NCI-H345 treated with DMSO at 0.1 percent for 48 hours (cell line): ENCODE data around the gene DPY19L2.
"Not testable (repeated sequence)": the region's sequence is repeated elsewhere in the genome, so short reads cannot be mapped to it uniquely, and the experiment has no call there.

Experiments
- DNase-seq: peaks from one replicate; lab custom pipeline; 2025; ENCODE audit not compliant: unreplicated experiment; lab: John Stamatoyannopoulos, UW

DPY19L2 gene

GRCh38 chr12:63668800-63669365 is 590 bp upstream of the DPY19L2 start:
- not testable (repeated sequence) for DNase-seq

- not testable (repeated sequence) for DNase-seq
These were observed 5.3 kb downstream of the DPY19L2 start for GRCh38 chr12:63663005-63663404.

- not testable (repeated sequence) for DNase-seq
These were observed 9.8 kb downstream of the DPY19L2 start for GRCh38 chr12:63658501-63658900.

GRCh38 chr12:63656407-63656806 is 11.9 kb downstream of the DPY19L2 start:
- DNase-seq: not testable (repeated sequence)

GRCh38 chr12:63655543-63656257 is 12.6 kb downstream of the DPY19L2 start:
- DNase-seq: not testable (repeated sequence)

GRCh38 chr12:63654481-63654880 is 13.8 kb downstream of the DPY19L2 start:
- DNase-seq: not testable (repeated sequence)

- not testable (repeated sequence) for DNase-seq
These were observed 18.8 kb downstream of the DPY19L2 start for GRCh38 chr12:63649517-63649916.

- DNase-seq: not testable (repeated sequence)
These were observed 24.7 kb downstream of the DPY19L2 start for GRCh38 chr12:63643381-63644140.

GRCh38 chr12:63624258-63624657 is 44.0 kb downstream of the DPY19L2 start:
- DNase-seq: not testable (repeated sequence)

- not testable (repeated sequence) for DNase-seq
These were observed 52.7 kb downstream of the DPY19L2 start for GRCh38 chr12:63615544-63615943.

- not testable (repeated sequence) for DNase-seq
These were observed 57.0 kb downstream of the DPY19L2 start for GRCh38 chr12:63611285-63611684.

GRCh38 chr12:63609281-63609680 is 59.0 kb downstream of the DPY19L2 start:
- DNase-seq: not testable (repeated sequence)

GRCh38 chr12:63604985-63605384 is 63.3 kb downstream of the DPY19L2 start:
- not testable (repeated sequence) for DNase-seq

- not testable (repeated sequence) for DNase-seq
These were observed 73.5 kb downstream of the DPY19L2 start for GRCh38 chr12:63594828-63595227.

GRCh38 chr12:63584426-63584825 is 83.9 kb downstream of the DPY19L2 start:
- DNase-seq: not testable (repeated sequence)

- not testable (repeated sequence) for DNase-seq
These were observed 85.0 kb downstream of the DPY19L2 start for GRCh38 chr12:63583289-63583688.

GRCh38 chr12:63577631-63578030 is 90.7 kb downstream of the DPY19L2 start:
- not testable (repeated sequence) for DNase-seq

- not testable (repeated sequence) for DNase-seq
These were observed 96.3 kb downstream of the DPY19L2 start for GRCh38 chr12:63572038-63572437.

GRCh38 chr12:63558445-63558844 is 109.8 kb downstream of the DPY19L2 start:
- not testable (repeated sequence) for DNase-seq

- DNase-seq: not testable (repeated sequence)
These were observed 116.9 kb downstream of the DPY19L2 start for GRCh38 chr12:63551397-63551796.

- not testable (repeated sequence) for DNase-seq
These were observed 119.3 kb downstream of the DPY19L2 start for GRCh38 chr12:63549034-63549433.
